GM23248 (cell line): ENCODE data around the gene H6PD. TPM values are rescaled to one million over a fixed set of nuclear protein-coding genes. Genes with fewer than 3 reads are reported as not detected.

Source experiments
- DNase-seq: peaks from one replicate; pipeline ENCODE4 v3.0.0-alpha.2; 2015
- H2AFZ ChIP-seq: fragments of 200-600 bp; sonication (generic); 2 replicates; pipeline ENCODE4 v1.6.1; 2016; ENCODE audit warnings: antibody characterized with exemption
- H3F3A ChIP-seq: fragments of 200-600 bp; sonication (generic); 2 replicates; pipeline ENCODE4 v1.6.1; 2016; ENCODE audit warnings: mild to moderate bottlenecking, antibody characterized with exemption, mixed run types; ENCODE audit not compliant: insufficient read depth
- H3K27ac ChIP-seq: fragments of 200-600 bp; sonication (generic); 2 replicates; pipeline ENCODE4 v1.5.1; 2016; ENCODE audit warnings: mild to moderate bottlenecking
- H3K27me3 ChIP-seq: fragments of 200-600 bp; sonication (generic); replicated peaks from 2 replicates; pipeline ENCODE4 v1.6.1; 2016; ENCODE audit warnings: mild to moderate bottlenecking; ENCODE audit not compliant: insufficient read depth
- H3K36me3 ChIP-seq: fragments of 200-600 bp; sonication (generic); 2 replicates; pipeline ENCODE4 v1.6.1; 2016; ENCODE audit warnings: low read depth, mild to moderate bottlenecking
- H3K4me1 ChIP-seq: fragments of 200-600 bp; sonication (generic); 2 replicates; pipeline ENCODE4 v1.6.1; 2016; ENCODE audit warnings: mild to moderate bottlenecking; ENCODE audit not compliant: insufficient read depth
- H3K4me2 ChIP-seq: fragments of 200-600 bp; sonication (generic); one replicate; pipeline ENCODE4 v1.6.1; 2016; ENCODE audit warnings: mild to moderate bottlenecking; ENCODE audit not compliant: unreplicated experiment
- H3K4me3 ChIP-seq: fragments of 200-600 bp; sonication (generic); 2 replicates; pipeline ENCODE4 v1.5.1; 2016; ENCODE audit warnings: mild to moderate bottlenecking
- H3K79me2 ChIP-seq: fragments of 200-600 bp; sonication (generic); 2 replicates; pipeline ENCODE4 v1.6.1; 2016; ENCODE audit warnings: mild to moderate bottlenecking; ENCODE audit not compliant: insufficient read depth
- H3K9ac ChIP-seq: fragments of 200-600 bp; sonication (generic); 2 replicates; pipeline ENCODE4 v1.6.1; 2016; ENCODE audit warnings: mild to moderate bottlenecking
- H3K9me2 ChIP-seq: fragments of 200-600 bp; sonication (generic); 2 replicates; pipeline ENCODE4 v1.6.1; 2016; ENCODE audit warnings: mixed run types, mild to moderate bottlenecking, moderate library complexity; ENCODE audit not compliant: insufficient read depth
- H3K9me3 ChIP-seq: fragments of 200-600 bp; sonication (generic); one replicate; pipeline ENCODE4 v1.6.1; 2017; ENCODE audit warnings: low read depth
- H4K20me1 ChIP-seq: fragments of 200-600 bp; sonication (generic); 2 replicates; pipeline ENCODE4 v1.6.0; 2016; ENCODE audit not compliant: insufficient read depth
- EZH2 ChIP-seq: fragments of 200-600 bp; sonication (generic); IDR thresholded peaks from 2 replicates; pipeline ENCODE4 v1.6.1; 2018; ENCODE audit warnings: antibody characterized with exemption, mild to moderate bottlenecking; ENCODE audit not compliant: insufficient read depth, poor library complexity, severe bottlenecking
- EZH2phosphoT487 ChIP-seq: fragments of 200-600 bp; sonication (generic); IDR thresholded peaks from 2 replicates; pipeline ENCODE4 v1.6.1; 2018; ENCODE audit warnings: antibody characterized with exemption, moderate library complexity, mild to moderate bottlenecking, low read depth; ENCODE audit not compliant: insufficient read depth
- WGBS, 2 experiments: methylation state at CpG; one replicate each; pipeline ENCODE4 v1.1.6; 2015 to 2017; ENCODE audit warnings: low lambda C conversion rate in 2 of 2, low coverage in 1 of 2; ENCODE audit errors: missing lambda C conversion rate in 2 of 2; 5-methylcytosine and 5-hydroxymethylcytosine counted together
- in situ Hi-C: fragments of 300-500 bp; cut with MboI; formaldehyde crosslinking; loops from 2 replicates; pipeline ENCODE4 v1.15.0; 2020
- polyA plus RNA-seq: library from polyadenylated mRNA; unstranded; fragments of >200 nt; fragmentation: Nextera tagmentation; extraction: Ambion mirVana; gene quantifications from 2 replicates; pipeline ENCODE4 v1.2.1, GENCODE V29; 2016
- total RNA-seq: library from RNA; depleted of rRNA; stranded (reverse); fragments of >200 nt; shearing (Covaris generic); gene quantifications from 2 replicates; pipeline ENCODE4 v1.2.3, GENCODE V29; 2014

The H6PD gene
- total and polyA plus RNA-seq, 2 experiments from 2014 or later: 16.1 to 29.6 TPM

DNA sequence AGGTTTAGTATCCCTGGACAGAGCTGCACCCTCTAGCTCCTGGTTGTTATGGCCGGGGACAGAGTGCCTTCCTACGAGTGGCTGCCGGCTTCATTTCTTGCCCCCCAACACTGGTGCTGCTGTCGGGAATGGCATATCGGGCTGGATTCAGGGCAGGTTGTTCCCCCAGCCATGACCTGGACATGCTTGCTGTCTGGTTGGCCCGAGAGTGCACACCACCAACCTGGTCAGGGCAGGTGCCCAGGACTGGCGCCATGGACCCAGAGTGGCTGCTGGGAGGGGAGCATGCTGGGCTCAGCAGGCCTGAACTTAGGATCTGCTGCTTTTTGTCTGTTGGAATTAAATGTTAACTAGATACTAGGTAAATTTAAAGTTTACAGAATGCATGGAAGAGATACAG lies 21.8 kb downstream of the H6PD start:
- Histone ChIP-seq H3K9me2 (no peaks in the 10 kb centered on the region), H3K4me2 (no peak overlapping the region), H3K79me2 (peaks cover 40% of the 10 kb centered on the region), H3K4me1 (no peaks in the 10 kb centered on the region), H3K27ac (no peak overlapping the region), H2AFZ (no peak overlapping the region), H3F3A (peaks cover 15% of the 10 kb centered on the region; the same call in 1 of the 2 replicates), H3K27me3 (no peaks in the 10 kb centered on the region), H4K20me1 (peaks cover 6% of the 10 kb centered on the region; the same call in 1 of the 2 replicates), H3K4me3 (no peak overlapping the region), H3K36me3 (no peaks in the 10 kb centered on the region), H3K9me3 (no peaks in the 10 kb centered on the region), H3K9ac (no peak overlapping the region)
- WGBS, 2 experiments: 94 to 95% methylated on average over 7 of the region's 7 CpGs
- no peak for TF ChIP-seq EZH2phosphoT487
- TF ChIP-seq EZH2: no peak
- in situ Hi-C loops: no loop called here
- DNase-seq: no peak

DNA sequence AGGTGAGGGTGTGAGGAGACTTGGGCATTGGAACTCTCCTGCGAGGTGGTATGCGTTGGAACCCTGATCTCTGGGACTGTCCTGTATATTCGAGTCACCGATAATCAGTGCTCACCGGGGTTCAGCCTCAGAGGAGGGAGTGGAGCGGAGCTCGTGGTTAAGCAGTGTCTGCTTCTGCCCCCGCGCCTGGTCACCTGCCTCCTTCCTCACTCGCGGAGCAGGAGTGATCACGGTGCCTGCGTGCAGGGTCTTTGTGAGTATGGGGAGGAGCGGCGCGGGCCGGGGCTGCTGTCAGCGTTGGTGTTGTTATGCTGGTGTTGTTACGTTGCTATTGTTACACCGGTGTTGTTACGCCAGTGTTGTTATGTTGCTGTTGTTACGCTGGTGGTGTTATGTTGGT lies 23.3 kb downstream of the H6PD start:
- peaks cover 15% of the 10 kb centered on the region; the same call in 1 of the 2 replicates for H3F3A ChIP-seq
- peaks cover 40% of the 10 kb centered on the region for H3K79me2 ChIP-seq
- TF ChIP-seq EZH2 (no peak), EZH2phosphoT487 (no peak)
- no peak overlapping the region for H3K4me3 ChIP-seq
- no peak overlapping the region for H3K27ac ChIP-seq
- H3K9me3 ChIP-seq: no peaks in the 10 kb centered on the region
- no peaks in the 10 kb centered on the region for H3K4me1 ChIP-seq
- 96 to 97% methylated on average over 22 of the region's 22 CpGs for WGBS, 2 experiments
- H3K27me3 ChIP-seq: no peaks in the 10 kb centered on the region
- no peak for DNase-seq
- peaks cover 6% of the 10 kb centered on the region; the same call in 1 of the 2 replicates for H4K20me1 ChIP-seq
- H2AFZ ChIP-seq: no peak overlapping the region
- no peaks in the 10 kb centered on the region for H3K9me2 ChIP-seq
- no peak overlapping the region for H3K4me2 ChIP-seq
- no peak overlapping the region for H3K9ac ChIP-seq
- H3K36me3 ChIP-seq: no peaks in the 10 kb centered on the region
- in situ Hi-C loops: no loop called here

DNA sequence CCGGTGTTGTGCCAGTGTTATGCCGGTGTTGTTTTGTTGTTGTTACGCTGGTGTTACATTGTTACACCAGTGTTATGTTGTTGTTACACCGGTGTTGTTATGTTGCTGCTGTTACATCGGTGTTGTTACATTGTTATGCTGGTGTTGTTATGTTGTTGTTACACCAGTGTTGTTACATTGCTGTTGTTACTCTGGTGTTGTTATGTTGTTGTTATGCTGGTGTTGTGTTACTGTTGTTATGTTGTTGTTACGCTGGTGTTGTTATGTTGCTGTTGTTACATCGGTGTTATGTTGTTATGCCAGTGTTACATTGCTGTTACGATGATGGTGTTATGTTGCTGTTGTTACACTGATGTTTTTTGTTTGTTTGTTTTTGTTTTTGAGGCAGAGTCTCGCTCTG lies 24.1 kb downstream of the H6PD start:
- peaks cover 6% of the 10 kb centered on the region; the same call in 1 of the 2 replicates for H4K20me1 ChIP-seq
- no peaks in the 10 kb centered on the region for H3K36me3 ChIP-seq
- in situ Hi-C loops: no loop called here
- 94 to 98% methylated on average over 9 of the region's 9 CpGs for WGBS, 2 experiments
- no peaks in the 10 kb centered on the region for H3K27me3 ChIP-seq
- no peak overlapping the region for H2AFZ ChIP-seq
- H3K79me2 ChIP-seq: peaks cover 40% of the 10 kb centered on the region
- TF ChIP-seq EZH2: no peak
- no peak for TF ChIP-seq EZH2phosphoT487
- no peak overlapping the region for H3K27ac ChIP-seq
- no peak overlapping the region for H3K9ac ChIP-seq
- H3K4me2 ChIP-seq: no peak overlapping the region
- H3K9me2 ChIP-seq: no peaks in the 10 kb centered on the region
- no peaks in the 10 kb centered on the region for H3K4me1 ChIP-seq
- H3K9me3 ChIP-seq: no peaks in the 10 kb centered on the region
- H3F3A ChIP-seq: peaks cover 15% of the 10 kb centered on the region; the same call in 1 of the 2 replicates
- DNase-seq: no peak
- H3K4me3 ChIP-seq: no peak overlapping the region

DNA sequence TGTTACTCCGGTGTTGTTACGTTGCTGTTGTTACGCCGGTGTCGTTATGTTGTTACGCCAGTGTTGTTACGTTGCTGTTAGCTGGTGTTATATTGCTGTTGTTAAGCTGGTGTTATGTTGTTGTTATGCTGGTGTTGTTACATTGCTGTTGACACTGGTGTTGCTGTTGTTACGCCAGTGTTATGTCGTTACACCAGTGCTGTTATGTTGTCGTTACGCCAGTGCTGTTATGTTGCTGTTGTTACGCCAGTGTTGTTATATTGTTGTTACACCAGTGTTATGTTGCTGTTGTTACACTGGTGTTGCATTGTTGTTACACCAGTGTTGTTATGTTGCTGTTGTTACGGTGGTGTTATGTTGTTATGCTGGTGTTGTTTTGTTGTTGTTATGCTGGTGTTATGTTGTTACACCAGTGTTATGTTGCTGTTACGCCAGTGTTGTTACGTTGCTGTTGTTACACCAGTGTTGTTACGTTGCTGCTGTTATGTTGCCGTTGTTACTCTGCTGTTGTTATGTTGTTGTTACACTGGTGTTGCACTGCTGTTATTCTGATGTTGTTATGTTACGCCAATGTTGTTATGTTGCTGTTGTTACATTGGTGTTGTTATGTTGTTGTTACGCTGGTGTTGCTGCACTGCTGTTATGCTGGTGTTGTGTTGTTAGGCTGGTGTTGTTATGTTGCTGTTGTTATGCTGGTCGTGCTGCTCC lies 25.6 kb downstream of the H6PD start:
- H3K27ac ChIP-seq: no peak overlapping the region
- no peak overlapping the region for H3K4me3 ChIP-seq
- WGBS, 2 experiments: 88 to 91% methylated on average over 20 of the region's 20 CpGs
- in situ Hi-C loops: loop anchor here (10.0 kb wide), 2 partner anchors 195 to 235 kb away; no protein-coding TSS in a partner anchor
- H3K9me2 ChIP-seq: no peaks in the 10 kb centered on the region
- no peaks in the 10 kb centered on the region for H3K9me3 ChIP-seq
- H3K79me2 ChIP-seq: peaks cover 40% of the 10 kb centered on the region
- TF ChIP-seq EZH2 (no peak), EZH2phosphoT487 (no peak)
- H4K20me1 ChIP-seq: peaks cover 6% of the 10 kb centered on the region; the same call in 1 of the 2 replicates
- H3K27me3 ChIP-seq: no peaks in the 10 kb centered on the region
- H2AFZ ChIP-seq: no peak overlapping the region
- H3K36me3 ChIP-seq: no peaks in the 10 kb centered on the region
- no peaks in the 10 kb centered on the region for H3K4me1 ChIP-seq
- no peak overlapping the region for H3K4me2 ChIP-seq
- peaks cover 15% of the 10 kb centered on the region; the same call in 1 of the 2 replicates for H3F3A ChIP-seq
- DNase-seq: no peak
- no peak overlapping the region for H3K9ac ChIP-seq
